Measurements from ENCODE around the gene ASMTL.
"Not testable (repeated sequence)": the region's sequence is repeated elsewhere in the genome, so short reads cannot be mapped to it uniquely, and the experiment has no call there.

Gene ASMTL

DNA sequence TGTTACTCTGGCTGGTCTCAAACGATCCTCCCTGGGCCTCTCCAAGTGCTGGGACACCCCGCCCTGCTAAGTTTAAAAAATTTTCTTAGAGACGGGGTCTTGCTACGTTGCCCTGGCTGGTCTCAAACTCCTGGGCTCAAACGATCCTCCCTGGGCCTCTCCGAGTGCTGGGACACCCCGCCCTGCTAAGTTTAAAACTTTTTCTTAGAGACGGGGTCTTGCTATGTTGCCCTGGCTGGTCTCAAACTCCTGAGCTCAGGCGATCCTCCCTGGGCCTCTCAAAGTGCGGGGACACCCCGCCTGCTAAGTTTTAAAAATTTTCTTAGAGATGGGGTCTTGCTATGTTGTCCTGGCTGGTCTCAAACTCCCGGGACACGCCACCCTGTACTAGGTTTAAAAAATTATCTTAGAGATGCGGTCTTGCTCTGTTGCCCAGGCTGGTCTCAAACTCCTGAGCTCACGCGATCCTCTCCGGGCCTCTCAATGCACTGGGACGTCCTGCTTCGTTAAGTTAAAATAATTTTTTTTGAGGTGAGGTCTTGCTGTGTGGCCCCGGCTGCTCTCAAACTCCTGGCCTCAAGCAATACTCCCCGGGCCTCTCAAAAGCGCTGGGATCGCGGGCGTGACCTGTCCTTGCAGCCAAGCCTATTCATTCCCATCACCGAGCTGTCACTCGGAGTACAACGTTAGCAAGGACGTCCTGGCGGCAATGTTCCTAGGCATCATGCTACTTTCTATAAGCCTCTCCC, 61.9 kb downstream of the ASMTL start:
- DNase-seq (ENCODE audit: extremely low read depth in 1 of 2, low read depth in 1 of 2), result no peak

DNA sequence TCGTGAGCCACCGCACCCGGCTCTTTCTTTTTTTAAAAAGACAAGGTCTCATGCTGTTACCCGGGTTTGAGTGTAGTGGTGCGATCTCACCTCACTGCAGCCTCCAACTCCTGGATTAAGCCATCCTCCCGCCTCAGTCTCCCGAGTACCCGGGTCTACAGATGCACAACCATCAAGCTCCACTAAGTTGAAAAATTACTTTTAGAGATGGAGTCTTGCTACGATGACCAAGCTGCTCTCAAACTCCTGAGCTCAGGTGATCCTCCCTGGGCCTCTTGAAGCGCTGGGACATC, 62.8 kb downstream of the ASMTL start:
- DNase-seq (ENCODE audit: extremely low read depth in 1 of 2, low read depth in 1 of 2), result no peak

DNA sequence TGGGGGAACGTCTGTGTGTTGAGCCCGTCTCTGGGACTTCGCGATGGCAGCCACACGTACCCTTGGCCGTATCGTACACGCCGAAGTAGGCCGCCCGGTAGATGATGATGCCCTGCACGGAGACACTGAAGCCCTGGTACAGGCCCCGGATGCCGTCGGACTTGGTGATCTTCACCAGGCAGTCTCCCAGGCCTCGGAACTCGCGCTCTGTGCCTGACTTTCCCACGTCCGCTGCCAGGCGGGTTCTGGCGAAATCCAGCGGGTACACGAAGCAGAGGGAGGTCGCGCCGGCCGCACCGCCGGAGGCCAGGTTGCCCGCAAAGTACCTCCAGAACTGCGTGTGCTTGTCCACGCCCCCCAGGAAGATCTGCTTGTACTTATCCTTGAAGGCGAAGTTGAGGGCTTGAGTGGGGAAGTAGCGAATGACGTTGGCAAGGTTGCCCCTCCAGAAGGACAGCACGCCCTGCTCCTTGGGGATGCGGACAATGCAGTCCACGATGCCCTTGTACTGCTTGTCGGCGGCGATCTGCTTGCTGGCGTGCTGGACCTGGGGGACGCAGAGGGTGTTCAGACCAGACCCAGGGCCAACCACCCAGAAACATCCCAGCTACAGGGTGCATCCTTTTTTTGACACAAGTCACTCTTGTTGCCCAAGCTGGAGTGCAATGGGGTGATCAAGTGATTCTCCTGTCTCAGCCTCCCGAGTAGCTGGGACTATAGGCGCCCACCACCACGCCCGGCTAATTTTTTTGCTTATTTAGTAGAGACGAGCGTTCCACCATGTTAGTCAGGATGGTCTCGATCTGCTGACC, 63.3 kb downstream of the ASMTL start:
- no peak for DNase-seq (ENCODE audit: extremely low read depth in 1 of 2, low read depth in 1 of 2)

- no peak for DNase-seq (ENCODE audit: extremely low read depth in 1 of 2, low read depth in 1 of 2)
Measured at GRCh38 chrX:1388651-1389050, 64.1 kb downstream of the ASMTL start.

DNA sequence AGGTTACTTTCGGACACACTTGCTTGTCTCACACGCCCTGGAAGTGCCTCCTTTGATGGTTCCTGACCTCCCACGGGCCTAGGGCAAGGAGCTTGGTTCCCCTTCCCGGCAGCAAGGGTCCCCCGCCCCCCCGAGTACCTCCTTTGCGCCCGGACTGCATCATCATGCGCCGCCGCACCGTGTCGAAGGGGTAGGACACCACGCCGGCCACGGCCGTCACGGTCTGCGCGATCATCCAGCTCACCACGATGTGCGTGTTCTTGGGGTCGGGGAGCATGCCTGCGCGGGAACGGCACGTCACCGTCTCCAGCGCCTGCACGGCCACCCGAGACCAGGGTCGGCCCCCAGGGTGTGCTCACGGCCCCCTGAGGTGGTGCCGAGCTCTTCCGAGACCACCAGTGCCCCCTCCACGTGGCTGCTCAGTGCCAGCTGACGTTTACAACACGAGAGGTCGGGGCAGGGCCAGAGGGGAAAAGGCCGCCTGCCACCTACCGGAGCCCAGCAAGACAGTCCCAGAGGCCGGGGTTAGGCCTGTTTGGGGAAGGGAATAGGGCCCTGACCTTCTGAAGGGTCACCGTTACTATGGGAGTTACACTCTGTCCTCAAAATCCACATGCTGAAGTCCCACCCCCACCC, 65.5 kb downstream of the ASMTL start:
- no peak for DNase-seq (ENCODE audit: extremely low read depth in 1 of 2, low read depth in 1 of 2)

- no peak for DNase-seq (ENCODE audit: extremely low read depth in 1 of 2, low read depth in 1 of 2)
Measured at GRCh38 chrX:1386338-1387127, 66.2 kb downstream of the ASMTL start.

DNA sequence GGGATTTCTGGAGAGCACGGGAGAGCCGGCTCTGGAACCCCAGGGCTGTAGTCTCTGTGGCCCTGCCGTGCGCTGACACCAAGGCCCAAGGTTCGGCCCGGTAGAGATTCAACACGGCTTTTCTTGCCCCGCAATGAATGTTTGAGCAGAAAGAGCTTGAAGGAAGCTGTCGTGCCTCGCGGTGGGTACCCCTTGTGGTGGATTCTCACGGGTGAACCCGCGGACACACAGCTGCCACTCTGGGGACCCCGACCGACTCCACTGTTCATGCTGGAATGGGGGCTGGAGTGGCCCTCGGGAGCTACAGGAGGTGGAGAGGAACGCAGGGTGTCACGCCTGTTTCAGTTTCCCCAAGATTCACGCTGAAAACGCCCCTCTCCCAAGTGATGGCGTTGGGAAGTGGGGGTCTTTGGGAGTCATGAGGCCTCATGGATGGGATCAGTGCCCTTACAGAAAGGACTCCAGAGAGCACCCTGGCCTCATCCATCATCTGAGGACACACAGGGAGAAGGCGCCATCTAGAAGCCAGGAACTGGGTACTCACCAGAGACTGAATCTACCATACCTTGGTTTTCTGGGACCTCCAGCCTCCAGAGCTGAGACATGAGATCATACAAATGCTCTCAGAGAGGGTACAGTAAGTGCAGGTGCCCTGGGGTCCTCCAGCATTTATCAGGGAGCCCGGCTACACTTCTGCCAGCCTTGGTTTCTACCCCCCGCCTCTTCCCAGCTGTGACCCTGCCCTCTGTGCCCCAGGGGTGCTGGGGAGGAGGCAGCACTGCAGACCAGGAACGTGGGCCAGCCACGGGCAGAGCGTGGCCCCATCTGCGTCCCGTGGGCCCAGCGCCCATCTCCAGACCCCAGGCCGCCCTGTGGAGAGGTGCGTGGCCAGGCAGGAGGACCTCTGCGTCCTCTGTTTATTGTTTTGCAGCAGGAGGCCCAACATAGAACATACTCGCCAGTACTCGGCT, 67.2 kb downstream of the ASMTL start:
- DNase-seq (ENCODE audit: extremely low read depth in 1 of 2, low read depth in 1 of 2), result no peak

GRCh38 chrX:1384658-1385252, 68.0 kb downstream of the ASMTL start:
- no peak for DNase-seq (ENCODE audit: extremely low read depth in 1 of 2, low read depth in 1 of 2)

DNA sequence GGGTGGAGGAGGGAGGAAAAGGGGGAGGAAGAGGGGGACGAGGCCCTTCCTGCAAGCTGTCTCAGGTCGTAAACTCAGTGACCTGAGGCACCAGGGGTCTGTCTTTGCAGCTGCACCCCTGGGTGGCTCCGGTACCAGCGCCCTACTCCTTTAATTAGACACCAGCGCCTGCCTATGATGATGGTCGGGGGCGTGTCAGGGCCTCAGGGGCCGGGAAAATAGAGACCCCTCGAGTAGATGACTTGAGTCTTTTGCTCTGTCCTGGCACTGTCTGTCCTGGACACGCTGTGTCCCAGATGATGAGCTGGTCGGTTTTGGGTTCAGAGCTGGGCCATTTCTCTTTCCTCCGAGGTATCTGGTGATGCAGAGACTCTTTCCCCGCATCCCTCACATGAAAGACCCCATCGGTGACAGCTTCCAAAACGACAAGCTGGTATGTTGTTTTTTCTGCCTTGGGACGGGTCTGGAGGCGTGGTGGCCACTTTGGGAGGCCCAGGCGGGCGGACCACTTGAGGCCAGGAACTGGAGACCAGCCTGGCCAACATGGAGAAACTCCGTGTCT, 72.0 kb downstream of the ASMTL start:
- no peak for DNase-seq (ENCODE audit: extremely low read depth in 1 of 2, low read depth in 1 of 2)

DNA sequence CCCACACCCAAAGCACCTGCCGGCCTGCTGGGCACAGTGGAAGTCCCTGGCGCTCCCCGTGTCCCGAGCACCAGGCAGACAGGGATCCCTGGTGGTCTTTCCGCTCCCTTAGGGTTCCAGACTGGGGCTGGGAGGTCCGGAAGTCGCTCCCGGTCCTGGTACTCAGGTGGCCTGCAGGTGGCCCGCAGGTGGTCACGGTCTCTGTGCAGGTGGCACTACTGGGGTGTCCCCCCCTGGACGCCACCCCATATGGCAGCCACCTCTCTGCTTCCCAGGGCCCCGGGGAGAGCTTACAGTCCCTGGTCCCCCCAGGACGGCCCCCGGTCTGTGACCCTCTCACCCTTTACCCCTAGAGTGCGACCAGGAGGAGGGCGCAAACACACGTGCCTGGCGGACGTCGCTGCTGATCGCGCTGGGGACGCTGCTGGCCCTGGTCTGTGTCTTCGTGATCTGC, 74.4 kb downstream of the ASMTL start:
- DNase-seq (ENCODE audit: extremely low read depth in 1 of 2, low read depth in 1 of 2), result no peak

DNA sequence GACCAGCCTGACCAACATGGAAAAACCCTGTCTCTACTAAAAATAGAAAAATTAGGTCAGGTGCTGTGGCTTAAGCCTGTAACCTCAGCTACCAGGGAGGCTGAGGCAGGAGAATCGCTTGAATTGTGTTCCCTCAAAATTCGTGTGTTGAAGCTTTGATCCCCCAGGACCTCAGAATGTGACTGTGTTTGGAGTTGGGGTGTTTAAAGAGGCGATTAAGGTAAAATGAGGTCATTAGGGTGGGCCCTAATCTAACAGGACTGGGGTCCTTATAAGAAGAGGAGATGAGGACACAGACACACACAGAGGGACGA, 84.4 kb downstream of the ASMTL start:
- no peak for DNase-seq (ENCODE audit: extremely low read depth in 1 of 2, low read depth in 1 of 2)

GRCh38 chrX:1366363-1366762, 86.3 kb downstream of the ASMTL start:
- DNase-seq (ENCODE audit: extremely low read depth in 1 of 2, low read depth in 1 of 2), result not testable (repeated sequence)

GRCh38 chrX:1361910-1362309, 90.8 kb downstream of the ASMTL start:
- no peak for DNase-seq (ENCODE audit: extremely low read depth in 1 of 2, low read depth in 1 of 2)

DNA sequence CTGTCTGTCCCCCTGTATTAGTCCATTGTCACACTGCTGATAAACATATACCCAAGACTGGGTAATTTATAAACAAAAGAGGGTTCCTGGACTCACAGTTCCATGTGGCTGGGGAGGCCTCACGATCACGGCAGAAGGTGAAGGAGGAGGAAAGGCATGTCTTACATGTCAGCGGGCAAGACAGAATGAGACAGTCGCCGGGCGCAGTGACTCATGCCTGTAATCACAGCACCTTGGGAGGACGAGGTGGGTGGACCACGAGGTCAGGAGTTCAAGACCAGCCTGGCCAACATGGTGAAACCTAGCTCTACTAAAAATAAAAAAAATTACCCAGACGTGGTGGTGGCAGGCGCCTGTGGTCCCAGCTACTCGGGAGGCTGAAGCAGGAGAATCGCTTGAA, 91.4 kb downstream of the ASMTL start:
- DNase-seq (ENCODE audit: extremely low read depth in 1 of 2, low read depth in 1 of 2), result no peak

DNA sequence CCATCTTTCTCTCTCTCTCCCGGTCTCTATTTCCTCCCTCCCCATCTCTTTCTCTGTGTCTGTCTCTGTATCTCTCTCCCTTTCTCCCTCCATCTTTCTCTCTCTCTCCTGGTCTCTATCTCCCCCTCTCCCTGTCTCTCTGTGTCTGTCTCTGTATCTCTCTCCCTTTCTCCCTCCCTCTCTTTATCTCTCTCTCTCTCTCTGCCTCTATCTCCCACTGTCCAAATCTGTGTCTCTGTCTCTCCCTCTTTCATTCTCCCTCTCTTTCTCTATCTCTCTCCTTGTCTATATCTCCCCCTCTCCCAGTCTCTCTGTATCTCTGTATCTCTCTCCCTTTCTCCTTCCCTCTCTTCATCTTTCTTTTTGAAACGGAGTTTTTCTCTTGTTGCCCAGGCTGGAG, 92.5 kb downstream of the ASMTL start:
- DNase-seq (ENCODE audit: extremely low read depth in 1 of 2, low read depth in 1 of 2), result no peak

DNA sequence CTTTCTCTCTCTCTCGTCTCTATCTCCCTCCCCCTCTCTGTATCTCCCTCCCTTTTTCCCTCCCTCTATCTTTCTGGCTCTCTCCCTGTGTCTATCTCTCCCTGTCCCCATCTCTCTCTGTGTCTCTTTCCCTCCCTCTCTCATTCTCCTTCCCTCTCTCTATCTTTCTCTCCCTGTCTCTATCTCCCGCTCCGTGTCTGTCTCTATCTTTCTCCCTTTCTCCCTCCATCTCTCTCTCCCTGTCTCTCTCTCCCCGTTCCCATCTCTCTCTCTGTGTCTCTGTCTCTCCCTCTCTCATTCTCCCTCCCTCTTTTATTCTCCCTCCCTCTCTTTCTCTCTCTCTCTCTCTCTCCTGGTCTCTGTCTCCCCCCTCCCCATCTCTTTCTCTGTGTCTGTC, 93.2 kb downstream of the ASMTL start:
- DNase-seq (ENCODE audit: extremely low read depth in 1 of 2, low read depth in 1 of 2), result no peak

DNA sequence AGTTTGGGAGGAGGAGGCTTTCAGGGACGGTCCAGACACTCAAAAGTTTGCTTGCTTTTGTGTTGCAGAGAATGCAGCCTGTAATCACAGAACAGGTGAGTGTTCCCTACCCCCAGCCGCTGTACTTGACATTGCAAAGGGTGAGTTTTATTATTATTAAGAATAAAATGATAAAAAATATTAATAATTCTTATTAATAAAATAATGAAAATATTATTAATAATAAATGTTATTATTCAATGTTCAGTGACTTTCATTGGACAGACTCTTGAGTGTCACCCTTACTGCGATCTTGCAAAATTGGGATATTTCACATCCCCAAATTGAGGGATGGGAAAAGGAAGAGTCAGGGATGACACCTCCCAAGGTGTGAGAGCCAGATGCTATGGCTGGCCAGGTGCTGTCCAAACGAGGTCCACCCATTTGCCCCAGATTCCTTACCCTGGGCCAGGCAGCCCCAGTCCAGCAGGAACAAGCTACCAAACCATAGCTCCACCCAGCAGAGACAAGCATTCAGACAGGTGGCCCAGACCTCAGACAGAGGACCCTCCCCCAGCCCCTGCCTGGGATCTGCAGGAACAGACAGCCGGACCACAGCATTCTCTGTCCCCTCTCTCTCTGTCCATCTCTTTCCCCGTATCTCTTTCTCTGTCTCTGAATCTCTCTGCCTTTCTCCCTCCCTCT, 93.8 kb downstream of the ASMTL start:
- DNase-seq (ENCODE audit: extremely low read depth in 1 of 2, low read depth in 1 of 2), result no peak

GRCh38 chrX:1357993-1358392, 94.7 kb downstream of the ASMTL start:
- no peak for DNase-seq (ENCODE audit: extremely low read depth in 1 of 2, low read depth in 1 of 2)
